K562 (cell line): ENCODE results near the gene SRCAP. TPM values are rescaled to one million over a fixed set of nuclear protein-coding genes. Genes with fewer than 3 reads are reported as not detected.
A peak's percentile ranks its signal among the peaks of the same experiment; 100 is the strongest.

ENCODE experiments used
- ARID2 ChIP-seq: fragments of 450-650 bp; IDR thresholded peaks from 2 replicates; pipeline ENCODE4 v1.6.1; 2017; ENCODE audit warnings: antibody characterized with exemption, mild to moderate bottlenecking
- CREB3 ChIP-seq: fragments of 450-650 bp; conservative IDR thresholded peaks from 2 replicates; pipeline ENCODE4 v1.6.1; 2016; ENCODE audit warnings: missing genetic modification characterization, low read depth, mild to moderate bottlenecking, missing compliant biosample characterization, moderate library complexity
- DIDO1 ChIP-seq: fragments of 450-650 bp; IDR thresholded peaks from 2 replicates; pipeline ENCODE4 v1.6.1; 2016; ENCODE audit warnings: low read depth, missing biosample characterization, missing genetic modification characterization
- FIP1L1 ChIP-seq: fragments of 200-400 bp; formaldehyde crosslinking; IDR thresholded peaks from 2 replicates; pipeline ENCODE4 v1.6.1; 2018; ENCODE audit warnings: mild to moderate bottlenecking, low read depth, low read length; ENCODE audit not compliant: poor library complexity, severe bottlenecking
- GABPA ChIP-seq: fragments of 200-800 bp; sonication (Bioruptor generic); conservative IDR thresholded peaks from 2 replicates; pipeline ENCODE4 v1.6.1; 2016; ENCODE audit warnings: low read depth, missing genetic modification characterization, missing compliant biosample characterization
- MTA2 ChIP-seq: fragments of 450-650 bp; IDR thresholded peaks from 2 replicates; pipeline ENCODE4 v1.6.1; 2016; ENCODE audit warnings: low read depth
- PHTF2 ChIP-seq: fragments of 250-450 bp; sonication (Bioruptor Pico); IDR thresholded peaks from 2 replicates; pipeline ENCODE4 v1.5.0; 2021; ENCODE audit warnings: mild to moderate bottlenecking
- RBM22 ChIP-seq: fragments of 200-400 bp; formaldehyde crosslinking; IDR thresholded peaks from 2 replicates; pipeline ENCODE4 v1.6.1; 2018; ENCODE audit warnings: low read length, low read depth; ENCODE audit not compliant: poor library complexity, severe bottlenecking
- SIN3A ChIP-seq, 2 experiments: fragments of 150-350 bp in 1 of 2; IDR thresholded peaks; 2 replicates each; pipeline ENCODE4 v1.6.1; 2011 to 2016; ENCODE audit warnings: borderline replicate concordance in 2 of 2, low read depth in 2 of 2, low read length in 2 of 2, mild to moderate bottlenecking in 2 of 2, moderate library complexity in 2 of 2; ENCODE audit not compliant: control insufficient read depth in 1 of 2
- ZNF507 ChIP-seq: conservative IDR thresholded peaks from 2 replicates; pipeline ENCODE4 v1.6.1; 2017; ENCODE audit warnings: missing genetic modification characterization, missing compliant biosample characterization
- ZNF639 ChIP-seq, 2 experiments: fragments of 200-800 bp in 1 of 2; sonication (Bioruptor generic) in 1 of 2; sonication (generic) in 1 of 2; formaldehyde crosslinking in 1 of 2; IDR thresholded peaks in 1 of 2; conservative IDR thresholded peaks in 1 of 2; 2 replicates each; pipeline versions ENCODE4 v1.5.0 to v1.6.1; 2016 to 2020; ENCODE audit warnings: missing compliant biosample characterization in 1 of 2, missing genetic modification characterization in 1 of 2, missing genetic modification reagents in 1 of 2
- ZNF644 ChIP-seq: fragments of 200-800 bp; sonication (Bioruptor generic); IDR thresholded peaks from 2 replicates; pipeline ENCODE4 v1.6.1; 2016; ENCODE audit warnings: low read depth, missing genetic modification characterization, missing compliant biosample characterization
- ZSCAN32 ChIP-seq: fragments of 450-650 bp; formaldehyde crosslinking; IDR thresholded peaks from 2 replicates; pipeline ENCODE4 v1.4.0; 2020; ENCODE audit warnings: mild to moderate bottlenecking, moderate library complexity
- polyA plus RNA-seq, 8 experiments: library from polyadenylated mRNA; depleted of rRNA in 4 of 8; stranded (reverse) in 5 of 8; unstranded in 3 of 8; fragments of >200 nt; fragmentation: Nextera tagmentation in 2 of 8; fragmentation: Illumina TruSeq in 1 of 8; extraction: Ambion mirVana in 2 of 8; extraction: Trizol in 1 of 8; gene quantifications; 2 replicates each; pipeline versions ENCODE4 v1.2.1 to v1.2.3, GENCODE V29; 2011 to 2014; ENCODE audit warnings: inconsistent platforms in 1 of 8, missing spikeins in 1 of 8
- total RNA-seq, 7 experiments: library from RNA; depleted of rRNA in 6 of 7; stranded (reverse); fragments of >200 nt in 6 of 7; fragmentation: Illumina TruSeq in 2 of 7; extraction: Trizol in 2 of 7; gene quantifications; 2 replicates each; pipeline versions ENCODE4 v1.2.1 to v1.2.3, GENCODE V29; 2011 to 2021; ENCODE audit warnings: low replicate concordance in 1 of 7
- TF ChIP-seq, protein P1 (sequence below): fragments of 450-650 bp; formaldehyde crosslinking; IDR thresholded peaks from 2 replicates; pipeline ENCODE4 v1.4.0; 2020; ENCODE audit warnings: mild to moderate bottlenecking, mixed read lengths
- TF ChIP-seq, protein P2 (sequence below): sonication (generic); formaldehyde crosslinking; IDR thresholded peaks from 2 replicates; pipeline ENCODE4 v1.8.0; 2022; ENCODE audit warnings: missing genetic modification reagents, mild to moderate bottlenecking, borderline replicate concordance
- TF ChIP-seq, protein P3 (sequence below): fragments of 450-650 bp; formaldehyde crosslinking; conservative IDR thresholded peaks from 2 replicates; pipeline ENCODE4 v1.4.0; 2022; ENCODE audit warnings: mild to moderate bottlenecking, missing genetic modification characterization

SRCAP gene
- total and polyA plus RNA-seq, 9 of the 15 experiments (the other 6 are each of a cell fraction or from before 2014, with no cell fraction given): 0.21 to 62.6 (median 5.8) TPM

- TF ChIP-seq PHTF2 (CRISPR knock-in tag): no peak
- no peak for TF ChIP-seq DIDO1 (tag)
- TF ChIP-seq FIP1L1: no peak
- no peak for TF ChIP-seq MTA2
- no peak for TF ChIP-seq GABPA (tag)
- peak in 1 of 2 experiments; percentile 53; a peak in 2 of 4 replicates for TF ChIP-seq SIN3A (IDR thresholded peaks at IDR 0.05; ENCODE audit: borderline replicate concordance in 2 of 2, control insufficient read depth in 1 of 2, low read depth in 2 of 2, low read length in 2 of 2)
- TF ChIP-seq, protein P1, sequence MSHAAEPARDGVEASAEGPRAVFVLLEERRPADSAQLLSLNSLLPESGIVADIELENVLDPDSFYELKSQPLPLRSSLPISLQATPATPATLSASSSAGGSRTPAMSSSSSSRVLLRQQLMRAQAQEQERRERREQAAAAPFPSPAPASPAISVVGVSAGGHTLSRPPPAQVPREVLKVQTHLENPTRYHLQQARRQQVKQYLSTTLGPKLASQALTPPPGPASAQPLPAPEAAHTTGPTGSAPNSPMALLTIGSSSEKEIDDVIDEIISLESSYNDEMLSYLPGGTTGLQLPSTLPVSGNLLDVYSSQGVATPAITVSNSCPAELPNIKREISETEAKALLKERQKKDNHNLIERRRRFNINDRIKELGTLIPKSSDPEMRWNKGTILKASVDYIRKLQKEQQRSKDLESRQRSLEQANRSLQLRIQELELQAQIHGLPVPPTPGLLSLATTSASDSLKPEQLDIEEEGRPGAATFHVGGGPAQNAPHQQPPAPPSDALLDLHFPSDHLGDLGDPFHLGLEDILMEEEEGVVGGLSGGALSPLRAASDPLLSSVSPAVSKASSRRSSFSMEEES (CRISPR knock-in tag): no peak
- no peak for TF ChIP-seq ZNF644 (tag)
- TF ChIP-seq CREB3: no peak
- TF ChIP-seq ZNF639 (CRISPR knock-in tag; conservative IDR thresholded peaks at IDR 0.05 in 1 of 2, IDR thresholded peaks at IDR 0.05 in 1 of 2): no peak
- TF ChIP-seq, protein P2, sequence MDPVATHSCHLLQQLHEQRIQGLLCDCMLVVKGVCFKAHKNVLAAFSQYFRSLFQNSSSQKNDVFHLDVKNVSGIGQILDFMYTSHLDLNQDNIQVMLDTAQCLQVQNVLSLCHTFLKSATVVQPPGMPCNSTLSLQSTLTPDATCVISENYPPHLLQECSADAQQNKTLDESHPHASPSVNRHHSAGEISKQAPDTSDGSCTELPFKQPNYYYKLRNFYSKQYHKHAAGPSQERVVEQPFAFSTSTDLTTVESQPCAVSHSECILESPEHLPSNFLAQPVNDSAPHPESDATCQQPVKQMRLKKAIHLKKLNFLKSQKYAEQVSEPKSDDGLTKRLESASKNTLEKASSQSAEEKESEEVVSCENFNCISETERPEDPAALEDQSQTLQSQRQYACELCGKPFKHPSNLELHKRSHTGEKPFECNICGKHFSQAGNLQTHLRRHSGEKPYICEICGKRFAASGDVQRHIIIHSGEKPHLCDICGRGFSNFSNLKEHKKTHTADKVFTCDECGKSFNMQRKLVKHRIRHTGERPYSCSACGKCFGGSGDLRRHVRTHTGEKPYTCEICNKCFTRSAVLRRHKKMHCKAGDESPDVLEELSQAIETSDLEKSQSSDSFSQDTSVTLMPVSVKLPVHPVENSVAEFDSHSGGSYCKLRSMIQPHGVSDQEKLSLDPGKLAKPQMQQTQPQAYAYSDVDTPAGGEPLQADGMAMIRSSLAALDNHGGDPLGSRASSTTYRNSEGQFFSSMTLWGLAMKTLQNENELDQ: no peak
- TF ChIP-seq ZNF507 (tag): no peak
- TF ChIP-seq ARID2: no peak
- TF ChIP-seq, protein P3, sequence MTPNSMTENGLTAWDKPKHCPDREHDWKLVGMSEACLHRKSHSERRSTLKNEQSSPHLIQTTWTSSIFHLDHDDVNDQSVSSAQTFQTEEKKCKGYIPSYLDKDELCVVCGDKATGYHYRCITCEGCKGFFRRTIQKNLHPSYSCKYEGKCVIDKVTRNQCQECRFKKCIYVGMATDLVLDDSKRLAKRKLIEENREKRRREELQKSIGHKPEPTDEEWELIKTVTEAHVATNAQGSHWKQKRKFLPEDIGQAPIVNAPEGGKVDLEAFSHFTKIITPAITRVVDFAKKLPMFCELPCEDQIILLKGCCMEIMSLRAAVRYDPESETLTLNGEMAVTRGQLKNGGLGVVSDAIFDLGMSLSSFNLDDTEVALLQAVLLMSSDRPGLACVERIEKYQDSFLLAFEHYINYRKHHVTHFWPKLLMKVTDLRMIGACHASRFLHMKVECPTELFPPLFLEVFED: 0 out of 2 replicates have a peak, but pooled peaks have one; percentile 24
- no peak for TF ChIP-seq ZSCAN32 (CRISPR knock-in tag)
- no peak for TF ChIP-seq RBM22
These were observed 41.8 kb upstream of the SRCAP start (continued) for GRCh38 chr16:30656974-30657865.
